HG03135 (cell line): ENCODE results near the gene UBE2F.
"Not testable (repeated sequence)": the region's sequence is repeated elsewhere in the genome, so short reads cannot be mapped to it uniquely, and the experiment has no call there.

Source experiments
- ATAC-seq: cut with Tn5 transposase; IDR thresholded peaks from one replicate; pipeline ENCODE4 v1.9.1; 2021; ENCODE audit warnings: mild to moderate bottlenecking, moderate library complexity; ENCODE audit not compliant: unreplicated experiment

Gene UBE2F

DNA sequence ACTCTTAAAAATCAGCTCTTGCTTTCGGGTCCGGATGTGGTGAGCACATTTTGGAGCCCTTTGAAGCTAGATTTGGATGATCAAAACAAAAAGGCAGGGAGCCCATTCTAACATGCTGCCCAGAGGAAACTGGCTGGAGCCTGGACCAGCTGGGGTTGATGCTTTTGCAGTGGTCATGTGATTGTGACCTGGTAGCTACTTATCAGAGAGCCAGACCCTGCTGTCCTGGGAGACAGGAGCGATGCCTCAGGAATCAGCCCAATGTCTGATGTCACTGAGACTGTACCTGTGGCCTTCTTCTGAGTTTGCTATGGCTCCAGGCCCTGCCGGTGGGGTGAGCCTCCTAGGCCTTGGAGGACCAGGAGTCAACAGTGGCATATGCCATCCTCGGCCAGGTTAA is 75.3 kb downstream of the UBE2F start:
- no peak for ATAC-seq

DNA sequence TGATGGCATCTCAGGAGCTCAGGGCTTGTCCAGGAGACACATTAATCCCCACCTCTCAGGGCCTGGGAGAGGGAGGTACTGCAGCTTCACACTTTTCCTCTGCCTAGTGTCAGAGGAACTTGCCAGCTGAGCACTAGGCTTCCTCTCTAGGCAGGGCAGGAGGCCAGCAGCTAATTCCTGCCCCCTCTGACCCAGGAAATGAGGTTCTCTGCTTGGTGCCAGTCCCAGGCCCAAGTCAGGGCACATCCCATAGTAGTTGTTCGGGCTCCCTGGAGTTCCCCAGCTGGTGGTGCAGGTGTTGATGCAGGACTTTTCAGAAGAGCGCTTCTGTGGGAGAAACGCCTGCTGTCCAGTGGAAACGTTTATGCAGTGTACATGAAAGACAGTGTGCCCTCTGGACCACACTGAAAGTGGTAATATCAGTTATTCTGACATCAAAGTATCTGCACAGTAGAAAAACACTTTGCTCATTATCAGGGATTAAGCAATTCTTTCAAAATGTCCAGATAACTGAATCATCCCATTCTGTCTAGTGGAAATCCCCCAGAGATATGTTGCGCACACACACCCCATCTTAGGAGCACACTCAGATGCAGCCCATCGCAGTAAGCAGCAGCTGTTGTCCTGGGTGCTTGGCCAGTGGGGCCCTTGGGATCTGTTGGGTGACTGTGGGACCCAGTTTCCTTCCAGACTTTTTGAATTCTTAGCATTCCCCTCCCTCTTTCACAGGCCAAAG is 76.2 kb downstream of the UBE2F start:
- ATAC-seq = no peak

DNA sequence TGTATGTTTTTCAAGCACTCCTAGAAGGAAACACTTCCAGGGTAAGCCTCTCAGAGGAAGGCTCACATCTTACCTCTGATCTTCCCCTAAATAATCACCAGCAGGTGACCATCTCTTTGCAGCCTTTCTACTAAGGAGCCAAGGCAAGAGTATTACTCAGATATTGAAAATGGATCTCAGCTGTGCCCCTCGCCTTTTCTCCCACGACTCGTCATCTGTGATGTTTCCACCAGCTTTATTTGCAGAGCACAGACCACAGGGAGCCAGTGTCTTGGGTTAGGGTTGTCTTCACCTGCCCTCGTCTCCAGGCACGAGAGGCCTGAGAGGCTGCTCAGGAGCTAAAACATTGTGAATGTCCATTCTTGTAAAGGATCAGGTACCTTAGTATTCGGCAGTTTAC is 77.0 kb downstream of the UBE2F start:
- no peak for ATAC-seq

GRCh38 chr2:238045575-238045974 is 78.8 kb downstream of the UBE2F start:
- ATAC-seq = no peak

GRCh38 chr2:238046725-238047270 is 80.0 kb downstream of the UBE2F start:
- no peak for ATAC-seq

DNA sequence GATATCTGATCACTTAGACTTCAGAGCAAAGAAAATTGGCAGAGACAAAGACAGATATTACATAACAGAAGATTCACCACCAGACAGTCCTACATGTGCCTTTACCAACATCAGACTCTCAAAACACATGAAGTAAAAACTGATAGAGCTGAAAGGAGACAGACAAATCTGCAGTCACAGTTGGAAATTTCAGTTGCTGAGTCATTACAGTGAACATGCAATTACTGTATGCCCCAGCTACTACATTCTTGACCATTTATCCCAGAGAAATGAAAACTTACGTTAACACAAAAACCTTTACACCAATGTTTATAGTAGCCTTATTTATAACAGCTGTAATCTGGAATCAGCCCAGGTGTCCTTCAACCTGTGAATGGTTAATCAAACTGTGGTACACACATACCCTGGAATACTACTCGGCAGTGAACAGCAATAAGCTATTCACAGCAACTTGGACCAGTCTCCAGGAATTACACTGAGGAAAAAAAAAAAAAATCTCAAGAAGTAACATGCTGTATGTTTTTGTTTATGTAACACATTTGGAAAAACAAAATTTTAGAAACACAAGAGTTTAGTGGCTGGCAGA is 86.5 kb downstream of the UBE2F start:
- no peak for ATAC-seq

GRCh38 chr2:238055841-238056240 is 89.0 kb downstream of the UBE2F start:
- no peak for ATAC-seq

GRCh38 chr2:238057696-238058575 is 91.1 kb downstream of the UBE2F start:
- not testable (repeated sequence) for ATAC-seq

DNA sequence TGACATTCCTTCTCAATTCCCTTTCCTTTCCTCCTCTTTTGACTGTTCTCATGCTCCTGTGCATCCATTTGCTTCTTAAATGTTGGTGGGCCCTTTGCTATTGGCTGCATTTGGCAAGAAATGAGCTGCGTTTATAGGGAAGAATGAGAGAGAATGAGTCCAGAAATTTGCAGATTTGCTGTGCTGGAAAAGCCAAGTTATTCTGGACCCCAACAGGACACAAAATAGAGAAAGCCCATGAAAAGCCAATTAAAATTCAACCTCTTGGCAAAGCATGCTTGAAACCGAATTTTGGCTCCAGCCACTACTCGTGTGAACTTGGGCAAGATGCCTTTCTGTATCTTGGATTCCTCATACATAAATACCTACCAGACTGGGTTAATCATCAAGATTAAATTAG is 92.7 kb downstream of the UBE2F start:
- no peak for ATAC-seq

DNA sequence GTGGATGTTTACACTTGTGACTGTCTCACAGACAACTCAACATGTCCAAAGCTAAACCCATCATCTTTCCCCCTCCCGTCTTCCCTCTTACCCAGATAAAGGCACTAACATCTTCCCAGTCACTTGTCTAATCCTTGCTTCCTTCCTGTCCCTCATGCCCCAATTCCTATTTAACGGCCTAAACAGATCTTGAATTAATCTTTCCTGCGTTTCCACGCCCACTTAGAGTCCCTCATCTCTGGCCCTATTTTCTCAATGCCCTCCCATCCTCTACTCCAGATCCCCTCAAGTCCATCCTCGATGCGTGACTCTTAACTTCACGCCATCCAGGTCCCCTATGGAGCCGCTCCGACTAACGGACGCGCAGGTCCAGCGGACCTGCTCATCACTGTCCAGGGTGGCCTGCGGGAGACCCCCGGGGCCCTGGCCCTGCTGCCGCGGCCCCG is 93.3 kb downstream of the UBE2F start:
- no peak for ATAC-seq

DNA sequence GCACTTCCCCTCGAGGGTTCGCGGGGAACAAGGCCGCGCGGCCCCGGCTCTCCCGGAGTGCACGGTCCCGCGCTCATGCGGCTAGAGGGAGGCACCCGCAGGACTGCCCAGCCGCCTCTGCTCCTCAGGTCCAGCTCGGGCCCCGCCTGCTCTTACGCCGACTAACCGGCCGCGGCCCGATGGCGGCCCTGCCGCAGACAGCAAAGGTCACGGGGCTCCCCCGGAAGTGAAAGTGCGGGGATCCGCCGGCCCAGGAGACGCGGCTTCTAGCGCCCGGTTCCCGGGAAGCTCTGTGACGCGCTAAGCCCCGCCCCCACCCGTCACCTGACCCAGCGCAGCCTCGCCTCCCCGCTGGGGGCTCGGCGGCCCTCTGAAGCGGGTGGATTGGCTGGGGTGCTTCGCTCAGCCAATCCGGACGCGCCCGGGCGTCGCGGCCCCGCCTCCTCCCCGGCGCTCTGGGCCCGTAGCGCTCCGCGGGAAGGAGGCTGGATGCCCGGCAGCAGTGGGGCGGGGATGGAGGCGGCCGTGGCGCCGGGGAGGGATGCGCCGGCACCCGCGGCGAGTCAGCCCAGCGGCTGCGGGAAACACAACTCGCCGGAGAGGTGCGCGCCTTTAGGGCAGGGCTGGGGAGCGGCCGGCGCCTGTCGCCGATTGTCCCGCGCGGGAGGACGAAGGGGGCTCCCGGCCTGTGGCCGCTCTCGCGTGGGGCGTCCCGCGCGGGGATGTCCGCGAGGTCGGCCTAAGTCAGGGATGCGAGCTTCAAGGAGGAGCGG is 93.9 kb downstream of the UBE2F start, which contains the start of gene SCLY:
TSS of gene SCLY (plus strand) at position 460 of the 773 bp plus-strand sequence. CDS start at position 514, 54 bp downstream.
- peak; percentile 94 for ATAC-seq

GRCh38 chr2:238061315-238062202 is 94.7 kb downstream of the UBE2F start:
- peak; percentile 23 for ATAC-seq

GRCh38 chr2:238063414-238064189 is 96.8 kb downstream of the UBE2F start:
- no peak for ATAC-seq

DNA sequence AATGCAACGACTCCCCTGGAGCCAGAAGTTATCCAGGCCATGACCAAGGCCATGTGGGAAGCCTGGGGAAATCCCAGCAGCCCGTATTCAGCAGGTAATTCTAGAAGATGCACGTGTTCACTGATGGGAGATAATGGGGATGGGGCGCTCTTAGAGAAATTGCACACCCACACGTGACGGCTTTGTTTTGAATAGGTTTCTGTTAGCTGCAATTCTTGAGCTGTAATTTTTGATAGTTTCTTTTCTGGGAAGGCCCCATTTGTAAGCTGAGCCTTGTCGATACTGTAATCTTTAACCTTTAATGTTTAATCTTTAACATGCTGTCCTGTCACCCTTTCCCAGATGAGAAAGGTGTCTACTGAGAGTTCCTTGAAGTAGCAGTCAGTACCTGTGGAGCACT is 97.6 kb downstream of the UBE2F start:
- ATAC-seq = no peak

DNA sequence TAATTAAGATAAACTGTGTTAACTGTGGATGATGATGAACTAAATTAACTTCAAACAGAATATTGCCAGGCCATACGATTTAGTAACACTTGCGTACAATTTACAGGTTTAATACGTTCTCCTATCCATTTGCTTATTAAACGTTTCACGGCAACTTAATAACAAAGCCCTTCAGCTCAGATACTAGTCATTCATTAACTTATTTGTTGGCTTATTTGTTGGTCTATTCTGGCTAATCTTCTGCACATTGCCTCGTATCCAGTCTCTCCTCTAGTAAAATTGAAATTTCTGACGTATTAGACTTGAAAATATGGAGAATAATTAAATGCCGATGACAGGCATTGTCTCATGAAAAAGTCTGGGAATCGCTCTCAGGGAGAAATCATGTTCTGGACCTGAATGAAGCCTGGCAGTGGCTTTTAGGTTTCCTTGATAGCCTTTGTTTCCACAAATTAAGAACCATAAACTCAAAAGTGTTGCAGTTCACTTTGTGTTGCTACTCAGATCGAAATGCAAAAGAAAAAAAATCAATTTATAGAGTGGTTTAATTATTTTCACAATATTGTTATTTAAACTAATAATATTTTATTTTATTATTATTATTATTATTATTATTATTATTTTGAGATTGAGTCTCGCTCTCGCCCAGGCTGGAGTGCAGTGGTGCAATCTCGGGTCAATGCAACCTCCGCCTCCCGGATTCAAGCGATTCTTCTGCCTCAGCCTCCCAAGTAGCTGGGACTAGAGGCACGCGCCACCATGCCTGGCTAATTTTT is 98.4 kb downstream of the UBE2F start:
- ATAC-seq = no peak

- no peak for ATAC-seq
Measured at GRCh38 chr2:238066218-238066617, 99.4 kb downstream of the UBE2F start.

DNA sequence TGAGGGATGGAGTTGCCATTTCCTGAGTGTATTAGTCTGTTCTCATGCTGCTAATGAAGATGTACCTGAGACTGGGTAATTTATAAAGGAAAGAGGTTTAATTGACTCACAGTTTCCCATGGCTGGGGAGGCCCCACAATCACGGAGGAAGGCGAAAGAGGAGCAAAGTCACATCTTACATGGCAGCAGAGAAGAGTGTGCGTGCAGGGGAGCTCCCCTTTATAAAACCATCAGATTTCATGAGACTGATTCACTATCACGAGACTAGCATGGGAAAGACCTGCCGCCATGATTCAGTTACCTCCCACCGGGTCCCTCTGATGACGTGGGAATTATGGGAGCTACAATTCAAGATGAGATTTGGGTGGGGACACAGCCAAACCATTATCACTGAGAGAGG is 99.9 kb downstream of the UBE2F start:
- not testable (repeated sequence) for ATAC-seq

DNA sequence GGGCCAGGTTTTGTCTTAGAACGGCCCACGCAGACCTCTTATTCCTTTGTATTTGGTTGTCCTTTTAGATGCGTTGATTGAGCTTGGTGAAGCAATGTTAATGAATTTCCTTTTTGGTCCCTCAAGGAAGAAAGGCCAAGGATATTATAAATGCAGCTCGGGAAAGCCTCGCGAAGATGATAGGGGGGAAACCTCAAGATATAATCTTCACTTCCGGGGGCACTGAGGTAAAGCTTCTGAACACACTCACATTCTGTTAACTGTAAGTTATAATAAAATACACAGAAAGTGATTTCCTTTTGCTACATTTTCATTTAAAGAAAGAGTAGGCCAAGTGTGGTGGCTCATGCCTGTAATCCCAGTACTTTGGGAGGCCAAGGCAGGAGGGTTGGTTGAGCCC is 101.1 kb downstream of the UBE2F start:
- ATAC-seq = no peak
